ENCODE data around the gene PRKD1.

Gene PRKD1

DNA sequence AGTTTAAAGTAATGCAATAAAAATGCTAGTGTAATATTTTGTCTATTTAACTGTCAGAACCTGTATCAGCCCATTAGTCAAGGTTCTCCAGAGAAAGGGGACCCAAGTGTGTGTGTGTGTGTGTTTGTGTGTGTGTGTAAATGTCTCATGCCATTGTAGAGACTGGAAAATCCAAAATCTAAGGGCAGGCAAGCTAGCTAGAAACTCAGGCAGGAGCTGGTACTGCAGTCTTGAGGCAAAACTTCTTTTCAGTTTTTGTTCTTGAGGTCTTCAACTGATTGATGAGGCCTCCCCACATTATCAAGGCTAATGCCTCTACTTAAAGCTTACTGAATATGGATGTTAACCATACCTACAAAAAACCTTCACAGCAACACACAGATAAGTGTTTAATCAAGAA is 126.7 kb downstream of the PRKD1 start:
- TF ChIP-seq TEAD4 (IDR thresholded peaks at IDR 0.05) (no peak), ZBTB7A (IDR thresholded peaks at IDR 0.05; ENCODE audit: low read depth) (no peak), TAF1 (IDR thresholded peaks at IDR 0.05; ENCODE audit: low read depth) (no peak)

DNA sequence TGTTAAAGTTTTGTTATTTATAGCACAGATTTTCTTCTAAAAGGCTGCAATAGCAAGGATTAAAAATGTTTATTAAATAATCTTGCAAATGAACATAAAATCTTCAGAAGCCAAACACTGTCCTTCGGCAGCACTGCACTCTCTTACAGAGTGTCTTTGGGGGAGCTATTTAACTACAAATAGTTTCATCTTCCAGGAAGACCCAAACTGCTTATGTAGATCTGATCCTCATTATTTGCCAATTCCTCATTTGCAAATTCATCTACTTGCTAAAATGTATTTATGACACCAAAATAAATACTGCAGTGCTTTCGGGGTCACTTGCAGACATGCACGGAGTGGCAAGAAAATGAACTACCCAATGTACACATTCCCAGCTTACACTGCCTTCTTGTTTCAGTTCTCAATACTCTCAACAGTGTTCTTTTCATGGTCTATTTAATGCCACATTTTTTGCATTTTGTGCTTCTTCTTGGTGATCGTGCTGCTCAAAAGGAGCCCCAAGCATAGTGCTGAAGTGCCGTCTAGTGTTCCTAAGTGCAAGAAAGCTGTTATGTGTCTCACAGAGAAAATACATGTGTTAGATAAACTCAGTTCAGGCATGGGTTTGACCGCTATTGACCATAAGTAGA is 128.1 kb downstream of the PRKD1 start:
- TF ChIP-seq, protein P1, sequence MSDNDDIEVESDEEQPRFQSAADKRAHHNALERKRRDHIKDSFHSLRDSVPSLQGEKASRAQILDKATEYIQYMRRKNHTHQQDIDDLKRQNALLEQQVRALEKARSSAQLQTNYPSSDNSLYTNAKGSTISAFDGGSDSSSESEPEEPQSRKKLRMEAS (IDR thresholded peaks at IDR 0.05) = no peak
- no peak for TF ChIP-seq TEAD4 (IDR thresholded peaks at IDR 0.05)
- no peak for TF ChIP-seq EGR1 (IDR thresholded peaks at IDR 0.05)
- no peak for TF ChIP-seq YY1 (IDR thresholded peaks at IDR 0.05; ENCODE audit: low read depth)

DNA sequence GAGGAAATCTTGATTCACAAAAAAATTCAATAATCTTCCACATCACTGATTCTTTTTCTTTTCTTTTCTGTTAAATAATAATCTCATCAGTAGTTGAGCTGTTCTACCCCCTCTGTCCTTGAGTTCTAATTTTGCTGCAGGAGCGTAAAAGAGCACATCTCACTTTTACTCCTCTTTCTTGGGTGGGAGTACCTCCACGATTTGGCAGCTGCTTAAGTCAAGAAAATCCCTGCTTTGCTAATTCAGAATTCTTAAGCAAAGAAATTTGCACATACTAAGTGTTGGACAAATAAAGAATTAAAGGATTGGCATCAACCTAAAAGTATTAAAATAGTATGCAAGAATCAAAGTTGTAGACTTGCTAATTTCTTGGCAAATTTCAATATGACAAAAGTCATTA is 128.8 kb downstream of the PRKD1 start:
- TF ChIP-seq NFIC (IDR thresholded peaks at IDR 0.05) = no peak
- no peak for TF ChIP-seq CEBPB (IDR thresholded peaks at IDR 0.05)
- no peak for TF ChIP-seq FOXM1 (IDR thresholded peaks at IDR 0.05; ENCODE audit: borderline replicate concordance, low read depth)
- TF ChIP-seq, protein P2, sequence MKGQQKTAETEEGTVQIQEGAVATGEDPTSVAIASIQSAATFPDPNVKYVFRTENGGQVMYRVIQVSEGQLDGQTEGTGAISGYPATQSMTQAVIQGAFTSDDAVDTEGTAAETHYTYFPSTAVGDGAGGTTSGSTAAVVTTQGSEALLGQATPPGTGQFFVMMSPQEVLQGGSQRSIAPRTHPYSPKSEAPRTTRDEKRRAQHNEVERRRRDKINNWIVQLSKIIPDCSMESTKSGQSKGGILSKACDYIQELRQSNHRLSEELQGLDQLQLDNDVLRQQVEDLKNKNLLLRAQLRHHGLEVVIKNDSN (IDR thresholded peaks at IDR 0.05) = no peak
- TF ChIP-seq EGR1 (IDR thresholded peaks at IDR 0.05) = no peak
- TF ChIP-seq EP300 (IDR thresholded peaks at IDR 0.05; ENCODE audit: borderline replicate concordance) = no peak
- TF ChIP-seq YY1 (IDR thresholded peaks at IDR 0.05; ENCODE audit: low read depth) = no peak
- no peak for TF ChIP-seq RAD21 (IDR thresholded peaks at IDR 0.05; ENCODE audit: low read depth)
- TF ChIP-seq, protein P3, sequence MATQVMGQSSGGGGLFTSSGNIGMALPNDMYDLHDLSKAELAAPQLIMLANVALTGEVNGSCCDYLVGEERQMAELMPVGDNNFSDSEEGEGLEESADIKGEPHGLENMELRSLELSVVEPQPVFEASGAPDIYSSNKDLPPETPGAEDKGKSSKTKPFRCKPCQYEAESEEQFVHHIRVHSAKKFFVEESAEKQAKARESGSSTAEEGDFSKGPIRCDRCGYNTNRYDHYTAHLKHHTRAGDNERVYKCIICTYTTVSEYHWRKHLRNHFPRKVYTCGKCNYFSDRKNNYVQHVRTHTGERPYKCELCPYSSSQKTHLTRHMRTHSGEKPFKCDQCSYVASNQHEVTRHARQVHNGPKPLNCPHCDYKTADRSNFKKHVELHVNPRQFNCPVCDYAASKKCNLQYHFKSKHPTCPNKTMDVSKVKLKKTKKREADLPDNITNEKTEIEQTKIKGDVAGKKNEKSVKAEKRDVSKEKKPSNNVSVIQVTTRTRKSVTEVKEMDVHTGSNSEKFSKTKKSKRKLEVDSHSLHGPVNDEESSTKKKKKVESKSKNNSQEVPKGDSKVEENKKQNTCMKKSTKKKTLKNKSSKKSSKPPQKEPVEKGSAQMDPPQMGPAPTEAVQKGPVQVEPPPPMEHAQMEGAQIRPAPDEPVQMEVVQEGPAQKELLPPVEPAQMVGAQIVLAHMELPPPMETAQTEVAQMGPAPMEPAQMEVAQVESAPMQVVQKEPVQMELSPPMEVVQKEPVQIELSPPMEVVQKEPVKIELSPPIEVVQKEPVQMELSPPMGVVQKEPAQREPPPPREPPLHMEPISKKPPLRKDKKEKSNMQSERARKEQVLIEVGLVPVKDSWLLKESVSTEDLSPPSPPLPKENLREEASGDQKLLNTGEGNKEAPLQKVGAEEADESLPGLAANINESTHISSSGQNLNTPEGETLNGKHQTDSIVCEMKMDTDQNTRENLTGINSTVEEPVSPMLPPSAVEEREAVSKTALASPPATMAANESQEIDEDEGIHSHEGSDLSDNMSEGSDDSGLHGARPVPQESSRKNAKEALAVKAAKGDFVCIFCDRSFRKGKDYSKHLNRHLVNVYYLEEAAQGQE (IDR thresholded peaks at IDR 0.05; ENCODE audit: low read depth) = no peak
- no peak for TF ChIP-seq TCF12 (IDR thresholded peaks at IDR 0.05; ENCODE audit: low read depth)
- TF ChIP-seq CREB1 (IDR thresholded peaks at IDR 0.05; ENCODE audit: low read depth) = no peak
- no peak for TF ChIP-seq TAF1 (IDR thresholded peaks at IDR 0.05; ENCODE audit: low read depth)
- TF ChIP-seq, protein P1 (IDR thresholded peaks at IDR 0.05) = no peak

DNA sequence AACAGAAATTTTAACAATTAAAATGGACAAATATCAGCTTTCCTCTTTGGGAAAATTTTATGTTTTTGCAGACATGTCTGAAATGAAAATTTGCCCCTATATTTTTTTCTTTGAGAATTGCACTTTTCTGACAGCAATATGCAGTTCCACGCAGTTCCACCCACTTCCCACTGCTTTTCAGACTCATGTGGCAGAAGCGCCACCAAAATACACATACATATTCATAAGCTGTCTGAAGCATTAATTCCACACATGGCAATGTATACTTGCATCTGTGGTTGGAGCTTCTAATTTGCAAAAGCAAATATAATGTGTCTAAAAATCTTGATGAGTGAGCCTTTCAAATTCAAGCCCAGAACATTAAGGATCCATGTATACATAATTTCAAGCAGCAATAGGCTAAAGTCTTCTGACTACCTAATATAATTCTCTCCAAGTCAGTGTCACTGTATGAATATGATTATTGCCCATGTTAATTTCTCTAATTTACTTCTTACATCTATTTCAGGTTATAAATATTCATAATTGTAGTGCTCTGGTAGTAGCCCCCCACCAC is 129.5 kb downstream of the PRKD1 start:
- TF ChIP-seq EP300 (IDR thresholded peaks at IDR 0.05; ENCODE audit: borderline replicate concordance) = no peak
- no peak for TF ChIP-seq NFIC (IDR thresholded peaks at IDR 0.05)
- no peak for TF ChIP-seq RAD21 (IDR thresholded peaks at IDR 0.05; ENCODE audit: low read depth)
- TF ChIP-seq, protein P3 (IDR thresholded peaks at IDR 0.05; ENCODE audit: low read depth) = no peak
- TF ChIP-seq ZBTB7A (IDR thresholded peaks at IDR 0.05; ENCODE audit: low read depth) = no peak
- no peak for TF ChIP-seq TAF1 (IDR thresholded peaks at IDR 0.05; ENCODE audit: low read depth)
- TF ChIP-seq CREB1 (IDR thresholded peaks at IDR 0.05; ENCODE audit: low read depth) = no peak
- no peak for TF ChIP-seq CEBPB (IDR thresholded peaks at IDR 0.05)
- no peak for TF ChIP-seq EGR1 (IDR thresholded peaks at IDR 0.05)
- TF ChIP-seq TCF12 (IDR thresholded peaks at IDR 0.05; ENCODE audit: low read depth) = no peak
- TF ChIP-seq TEAD4 (IDR thresholded peaks at IDR 0.05) = no peak
- no peak for TF ChIP-seq FOXM1 (IDR thresholded peaks at IDR 0.05; ENCODE audit: borderline replicate concordance, low read depth)
- TF ChIP-seq, protein P1 (IDR thresholded peaks at IDR 0.05) = no peak
- no peak for TF ChIP-seq YY1 (IDR thresholded peaks at IDR 0.05; ENCODE audit: low read depth)
- TF ChIP-seq, protein P2 (IDR thresholded peaks at IDR 0.05) = no peak

DNA sequence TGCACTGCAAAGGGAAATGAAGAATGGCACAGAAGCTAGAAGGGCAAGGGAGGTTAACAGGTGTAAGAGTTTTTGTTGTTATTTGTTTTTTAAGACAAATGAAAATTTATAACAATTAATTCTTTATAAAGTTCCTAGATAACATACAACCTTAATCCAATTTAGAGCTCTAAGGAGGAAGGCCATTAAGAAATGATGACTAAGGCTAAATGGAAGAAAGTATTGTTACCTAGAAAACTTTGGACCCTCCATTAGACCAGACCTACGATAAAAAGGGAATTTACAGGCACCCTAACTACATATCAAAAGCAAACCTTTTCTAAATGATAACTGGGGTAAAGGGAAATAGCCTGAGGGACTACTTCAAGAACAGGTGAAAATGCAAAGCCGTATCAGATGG is 130.8 kb downstream of the PRKD1 start:
- TF ChIP-seq ZBTB7A (IDR thresholded peaks at IDR 0.05; ENCODE audit: low read depth) (no peak), TAF1 (IDR thresholded peaks at IDR 0.05; ENCODE audit: low read depth) (no peak), EP300 (IDR thresholded peaks at IDR 0.05; ENCODE audit: borderline replicate concordance) (no peak), RAD21 (IDR thresholded peaks at IDR 0.05; ENCODE audit: low read depth) (no peak), NFIC (IDR thresholded peaks at IDR 0.05) (no peak), EGR1 (IDR thresholded peaks at IDR 0.05) (no peak), YY1 (IDR thresholded peaks at IDR 0.05; ENCODE audit: low read depth) (no peak), CEBPB (IDR thresholded peaks at IDR 0.05) (no peak), TEAD4 (IDR thresholded peaks at IDR 0.05) (no peak), FOXM1 (IDR thresholded peaks at IDR 0.05; ENCODE audit: borderline replicate concordance, low read depth) (no peak), CREB1 (IDR thresholded peaks at IDR 0.05; ENCODE audit: low read depth) (no peak), TCF12 (IDR thresholded peaks at IDR 0.05; ENCODE audit: low read depth) (no peak)
- TF ChIP-seq, protein P1 (IDR thresholded peaks at IDR 0.05) = no peak
- TF ChIP-seq, protein P2 (IDR thresholded peaks at IDR 0.05) = no peak
- TF ChIP-seq, protein P3 (IDR thresholded peaks at IDR 0.05; ENCODE audit: low read depth) = no peak

Data from Ishikawa (cell line).